ENCODE data around the gene TFEC. TPM values are rescaled to one million over a fixed set of nuclear protein-coding genes. Genes with fewer than 3 reads are reported as not detected.

The TFEC gene
- total RNA-seq, 3 donors from 2014 or later (not counting 1 experiment from before 2014, with no cell fraction given) = 0.92 to 1.7 (median 1.1) TPM

GRCh38 chr7:115952832-115953231 is 77.7 kb downstream of the TFEC start:
- Mint-ChIP-seq H3K9me3 (no peaks in the 10 kb centered on the region), H3K4me1 (no peaks in the 10 kb centered on the region), H3K27ac (no peak overlapping the region), H3K4me3 (no peak overlapping the region), H3K27me3 (ENCODE audit: low read depth in 2 of 2) (no peaks in the 10 kb centered on the region), H3K36me3 (no peaks in the 10 kb centered on the region)
- ATAC-seq (no peak), DNase-seq (no peak)
- no peaks in the 10 kb centered on the region for H3K4me1 ChIP-seq (ENCODE audit: control insufficient read depth, insufficient read depth, low read length)
- TF ChIP-seq CTCF (IDR thresholded peaks at IDR 0.05) = no peak
- H3K36me3 ChIP-seq (ENCODE audit: control insufficient read depth, insufficient read depth, low read length) = no peaks in the 10 kb centered on the region
- H3K9me3 ChIP-seq (ENCODE audit: control insufficient read depth, insufficient read depth, low read length) = no peaks in the 10 kb centered on the region
- WGBS (ENCODE audit: insufficient coverage) = 95% methylated on average over 4 of the region's 4 CpGs
- no peak overlapping the region for H3K4me3 ChIP-seq (ENCODE audit: low read length)
- intact Hi-C loops (cut with micrococcal nuclease) = no loop called here
- no peaks in the 10 kb centered on the region for H3K27me3 ChIP-seq (ENCODE audit: control insufficient read depth, insufficient read depth, low read length)
- no peak overlapping the region for H3K27ac ChIP-seq (ENCODE audit: low read length)

GRCh38 chr7:115951547-115951946 is 79.0 kb downstream of the TFEC start:
- TF ChIP-seq CTCF (IDR thresholded peaks at IDR 0.05) = no peak
- ATAC-seq = no peak
- Histone ChIP-seq H3K27me3 (ENCODE audit: control insufficient read depth, insufficient read depth, low read length) (no peaks in the 10 kb centered on the region), H3K36me3 (ENCODE audit: control insufficient read depth, insufficient read depth, low read length) (no peaks in the 10 kb centered on the region), H3K27ac (ENCODE audit: low read length) (no peak overlapping the region), H3K4me3 (ENCODE audit: low read length) (no peak overlapping the region), H3K9me3 (ENCODE audit: control insufficient read depth, insufficient read depth, low read length) (no peaks in the 10 kb centered on the region), H3K4me1 (ENCODE audit: control insufficient read depth, insufficient read depth, low read length) (no peaks in the 10 kb centered on the region)
- no peaks in the 10 kb centered on the region for H3K4me1 Mint-ChIP-seq
- H3K27me3 Mint-ChIP-seq (ENCODE audit: low read depth in 2 of 2) = no peaks in the 10 kb centered on the region
- peaks cover 0 to 1% of the 10 kb centered on the region in 2 donors for H3K9me3 Mint-ChIP-seq
- WGBS (ENCODE audit: insufficient coverage) = 92% methylated on average over 1 of the region's 1 CpG
- no peak for DNase-seq
- H3K4me3 Mint-ChIP-seq = no peak overlapping the region
- H3K27ac Mint-ChIP-seq = no peak overlapping the region
- no peaks in the 10 kb centered on the region for H3K36me3 Mint-ChIP-seq
- intact Hi-C loops (cut with micrococcal nuclease) = no loop called here

DNA sequence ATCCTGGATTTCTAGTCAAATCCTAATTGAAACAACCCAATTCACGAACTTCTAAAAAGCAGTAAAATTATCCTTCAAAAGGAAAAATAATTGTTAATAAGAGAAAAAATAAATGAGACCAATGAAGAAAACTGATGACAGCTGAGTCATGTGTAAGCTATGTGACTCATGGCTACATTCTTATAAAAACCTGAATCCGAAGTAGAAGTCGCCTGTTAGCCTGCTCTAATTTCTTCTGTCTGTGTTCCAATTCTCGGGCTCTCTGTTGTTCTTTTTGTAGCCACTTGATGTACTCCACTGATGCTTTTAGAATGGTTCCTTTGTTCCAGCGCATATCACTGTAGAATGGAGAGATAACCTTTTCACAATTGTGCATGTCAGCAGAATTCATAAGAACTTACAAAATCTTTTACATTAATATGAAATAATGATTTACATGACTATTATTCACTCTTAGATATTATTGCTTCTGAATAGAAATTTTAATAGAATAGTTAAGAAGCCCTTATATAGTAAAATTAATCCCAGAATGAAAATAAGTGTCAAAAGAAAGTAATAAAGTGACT is 88.8 kb downstream of the TFEC start:
- H3K4me1 ChIP-seq (ENCODE audit: control insufficient read depth, insufficient read depth, low read length) = no peaks in the 10 kb centered on the region
- H3K4me3 ChIP-seq (ENCODE audit: low read length) = no peak overlapping the region
- H3K9me3 ChIP-seq (ENCODE audit: control insufficient read depth, insufficient read depth, low read length) = no peaks in the 10 kb centered on the region
- DNase-seq (no peak), ATAC-seq (no peak)
- no peak overlapping the region for H3K27ac ChIP-seq (ENCODE audit: low read length)
- H3K27me3 ChIP-seq (ENCODE audit: control insufficient read depth, insufficient read depth, low read length) = no peaks in the 10 kb centered on the region
- no peaks in the 10 kb centered on the region for H3K36me3 Mint-ChIP-seq
- H3K36me3 ChIP-seq (ENCODE audit: control insufficient read depth, insufficient read depth, low read length) = no peaks in the 10 kb centered on the region
- peaks cover 3 to 5% of the 10 kb centered on the region in 2 donors for H3K9me3 Mint-ChIP-seq
- H3K4me1 Mint-ChIP-seq = no peaks in the 10 kb centered on the region
- no peaks in the 10 kb centered on the region for H3K27me3 Mint-ChIP-seq (ENCODE audit: low read depth in 2 of 2)
- H3K27ac Mint-ChIP-seq = no peak overlapping the region
- no peak for TF ChIP-seq CTCF (IDR thresholded peaks at IDR 0.05)
- 89% methylated on average over 3 of the region's 5 CpGs for WGBS (ENCODE audit: insufficient coverage)
- no peak overlapping the region for H3K4me3 Mint-ChIP-seq
- intact Hi-C loops (cut with micrococcal nuclease) = no loop called here

DNA sequence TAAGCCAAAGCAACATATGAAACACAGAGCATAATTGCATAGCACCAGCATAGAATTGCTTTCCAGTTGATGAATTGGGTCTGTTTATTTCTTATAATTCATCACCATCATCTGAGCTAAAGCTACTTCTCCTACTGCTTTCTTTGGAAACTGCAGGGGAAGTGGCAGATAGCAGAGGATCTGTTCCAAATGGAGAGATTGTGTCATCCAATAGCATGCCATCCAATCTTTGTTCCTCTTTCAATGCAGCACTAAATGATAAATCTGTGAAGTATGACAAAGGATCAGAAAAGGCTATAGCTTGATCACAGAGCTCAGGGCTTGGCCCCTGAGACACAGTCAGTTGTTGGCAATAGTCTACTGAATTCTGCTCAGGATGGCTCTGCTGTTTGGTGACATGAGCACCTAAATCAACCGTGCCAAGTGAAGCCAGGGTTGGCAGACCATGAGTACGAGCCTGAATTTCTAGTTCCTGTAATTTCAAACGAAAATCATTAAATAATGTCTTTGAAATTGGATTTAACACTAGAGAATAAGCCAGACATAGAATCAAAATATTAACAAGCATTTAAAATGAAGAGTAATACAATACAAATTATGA is 90.0 kb downstream of the TFEC start:
- no peaks in the 10 kb centered on the region for H3K9me3 ChIP-seq (ENCODE audit: control insufficient read depth, insufficient read depth, low read length)
- intact Hi-C loops (cut with micrococcal nuclease) = no loop called here
- Mint-ChIP-seq H3K4me3 (no peak overlapping the region), H3K4me1 (no peaks in the 10 kb centered on the region), H3K27ac (no peak overlapping the region), H3K36me3 (no peaks in the 10 kb centered on the region), H3K9me3 (peaks cover 0 to 5% of the 10 kb centered on the region in 2 donors), H3K27me3 (ENCODE audit: low read depth in 2 of 2) (no peaks in the 10 kb centered on the region)
- WGBS (ENCODE audit: insufficient coverage) = 91% methylated on average over 2 of the region's 3 CpGs
- no peak overlapping the region for H3K27ac ChIP-seq (ENCODE audit: low read length)
- no peak overlapping the region for H3K4me3 ChIP-seq (ENCODE audit: low read length)
- no peak for TF ChIP-seq CTCF (IDR thresholded peaks at IDR 0.05)
- no peaks in the 10 kb centered on the region for H3K4me1 ChIP-seq (ENCODE audit: control insufficient read depth, insufficient read depth, low read length)
- no peaks in the 10 kb centered on the region for H3K27me3 ChIP-seq (ENCODE audit: control insufficient read depth, insufficient read depth, low read length)
- DNase-seq = no peak
- ATAC-seq = no peak
- no peaks in the 10 kb centered on the region for H3K36me3 ChIP-seq (ENCODE audit: control insufficient read depth, insufficient read depth, low read length)
